BLaER1 (cell line): ENCODE measurements around the gene SLC28A1.

ENCODE experiments used
- H3K27ac ChIP-seq: shearing (Covaris generic); formaldehyde crosslinking; 2 replicates; pipeline ENCODE4 v1.8.1; 2022
- H3K27me3 ChIP-seq: shearing (Covaris generic); formaldehyde crosslinking; 2 replicates; pipeline ENCODE4 v1.8.1; 2022
- H3K36me3 ChIP-seq: shearing (Covaris generic); formaldehyde crosslinking; 2 replicates; pipeline ENCODE4 v1.8.1; 2022
- H3K4me1 ChIP-seq: shearing (Covaris generic); formaldehyde crosslinking; 2 replicates; pipeline ENCODE4 v1.8.1; 2022
- H3K4me2 ChIP-seq: shearing (Covaris generic); formaldehyde crosslinking; 2 replicates; pipeline ENCODE4 v1.8.1; 2022
- H3K4me3 ChIP-seq: shearing (Covaris generic); formaldehyde crosslinking; 2 replicates; pipeline ENCODE4 v1.8.1; 2022
- H3K9ac ChIP-seq: shearing (Covaris generic); formaldehyde crosslinking; 2 replicates; pipeline ENCODE4 v1.8.1; 2022
- H3K9me3 ChIP-seq: shearing (Covaris generic); formaldehyde crosslinking; 2 replicates; pipeline ENCODE4 v1.8.1; 2022
- H4K20me1 ChIP-seq: shearing (Covaris generic); formaldehyde crosslinking; 2 replicates; pipeline ENCODE4 v1.8.1; 2022
- Cebpa-rat ChIP-seq: shearing (Covaris generic); IDR thresholded peaks from 2 replicates; pipeline ENCODE4 v1.8.1; 2022

Gene SLC28A1

GRCh38 chr15:84891339-84891738 lies 6.9 kb downstream of the SLC28A1 start:
- TF ChIP-seq Cebpa-rat = no peak
- Histone ChIP-seq H4K20me1 (no peaks in the 10 kb centered on the region), H3K9ac (no peak overlapping the region), H3K4me2 (no peak overlapping the region), H3K27ac (no peak overlapping the region), H3K27me3 (no peaks in the 10 kb centered on the region), H3K36me3 (no peaks in the 10 kb centered on the region), H3K4me3 (no peak overlapping the region), H3K9me3 (peaks cover 6% of the 10 kb centered on the region; the same call in 1 of the 2 replicates), H3K4me1 (peaks cover 6% of the 10 kb centered on the region; the same call in 1 of the 2 replicates)

- Histone ChIP-seq H3K4me1 (peaks cover 6% of the 10 kb centered on the region; the same call in 1 of the 2 replicates), H3K9me3 (peaks cover 6% of the 10 kb centered on the region; the same call in 1 of the 2 replicates), H3K9ac (no peak overlapping the region), H3K36me3 (no peaks in the 10 kb centered on the region), H3K27ac (no peak overlapping the region), H3K4me3 (no peak overlapping the region), H3K4me2 (no peak overlapping the region), H4K20me1 (no peaks in the 10 kb centered on the region), H3K27me3 (no peaks in the 10 kb centered on the region)
- TF ChIP-seq Cebpa-rat = no peak
Measured at GRCh38 chr15:84892786-84893307, 8.4 kb downstream of the SLC28A1 start.

DNA sequence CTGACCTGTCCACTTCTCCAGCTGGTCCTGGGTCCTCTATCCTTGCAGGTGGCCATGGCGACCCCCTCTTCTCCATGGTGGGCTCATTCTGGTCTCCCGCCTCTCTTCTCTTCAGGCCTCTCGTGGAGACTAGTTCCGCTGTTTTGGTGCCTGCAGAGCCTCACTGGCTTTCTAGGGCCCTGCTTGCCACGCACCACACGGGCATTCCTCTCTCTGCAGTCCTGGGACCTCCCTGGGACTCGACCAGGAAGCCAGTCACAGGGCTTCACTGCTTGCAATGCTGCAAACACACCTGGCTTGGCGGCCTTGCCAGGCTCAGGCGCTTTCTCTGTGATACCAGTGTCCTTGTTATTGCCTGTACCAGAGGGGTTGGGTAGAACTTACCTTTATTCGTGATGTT lies 9.1 kb downstream of the SLC28A1 start:
- Histone ChIP-seq H3K36me3 (no peaks in the 10 kb centered on the region), H3K27me3 (no peaks in the 10 kb centered on the region), H3K4me3 (no peak overlapping the region), H3K9ac (no peak overlapping the region), H4K20me1 (no peaks in the 10 kb centered on the region), H3K27ac (no peak overlapping the region), H3K4me1 (peaks cover 13% of the 10 kb centered on the region), H3K9me3 (peaks cover 6% of the 10 kb centered on the region; the same call in 1 of the 2 replicates), H3K4me2 (no peak overlapping the region)
- no peak for TF ChIP-seq Cebpa-rat

GRCh38 chr15:84894736-84895425 lies 10.4 kb downstream of the SLC28A1 start:
- peaks cover 10% of the 10 kb centered on the region; the same call in 1 of the 2 replicates for H3K9me3 ChIP-seq
- H3K4me2 ChIP-seq = no peak overlapping the region
- no peaks in the 10 kb centered on the region for H3K36me3 ChIP-seq
- TF ChIP-seq Cebpa-rat = no peak
- no peaks in the 10 kb centered on the region for H4K20me1 ChIP-seq
- no peak overlapping the region for H3K4me3 ChIP-seq
- H3K9ac ChIP-seq = no peak overlapping the region
- H3K27me3 ChIP-seq = no peaks in the 10 kb centered on the region
- H3K4me1 ChIP-seq = peaks cover 15% of the 10 kb centered on the region
- no peak overlapping the region for H3K27ac ChIP-seq

- H3K4me3 ChIP-seq = no peak overlapping the region
- peaks cover 20% of the 10 kb centered on the region; the same call in 1 of the 2 replicates for H3K9me3 ChIP-seq
- H3K27ac ChIP-seq = no peak overlapping the region
- no peaks in the 10 kb centered on the region for H3K36me3 ChIP-seq
- peak overlapping the region; percentile 16; the same call in 1 of the 2 replicates for H3K4me2 ChIP-seq
- H4K20me1 ChIP-seq = no peaks in the 10 kb centered on the region
- no peak for TF ChIP-seq Cebpa-rat
- peaks cover 11% of the 10 kb centered on the region for H3K4me1 ChIP-seq
- H3K27me3 ChIP-seq = no peaks in the 10 kb centered on the region
- H3K9ac ChIP-seq = no peak overlapping the region
Measured at GRCh38 chr15:84898761-84899160, 14.3 kb downstream of the SLC28A1 start.

DNA sequence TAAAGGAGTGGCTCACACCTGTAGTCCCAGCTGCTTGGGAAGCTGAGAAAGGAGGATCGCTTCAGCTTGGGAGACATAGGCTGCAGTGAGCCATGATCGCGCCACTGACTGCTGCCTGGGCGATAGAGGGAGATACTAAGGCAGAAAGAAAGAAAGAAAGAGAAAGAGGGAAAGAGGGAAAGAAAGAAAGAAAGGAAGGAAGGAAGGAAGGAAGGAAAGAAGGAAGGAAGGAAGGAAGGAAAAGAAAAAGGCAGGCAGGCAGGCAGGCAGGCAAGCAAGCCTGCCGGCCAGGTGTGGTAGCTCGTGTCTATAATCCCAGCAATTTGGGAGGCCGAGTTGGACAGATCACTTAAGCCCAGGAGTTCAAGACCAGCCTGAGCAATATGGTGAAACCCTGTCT lies 15.3 kb downstream of the SLC28A1 start:
- Histone ChIP-seq H4K20me1 (no peaks in the 10 kb centered on the region), H3K27ac (no peak overlapping the region), H3K36me3 (no peaks in the 10 kb centered on the region), H3K9me3 (peaks cover 20% of the 10 kb centered on the region; the same call in 1 of the 2 replicates), H3K9ac (no peak overlapping the region), H3K4me1 (peaks cover 11% of the 10 kb centered on the region), H3K27me3 (no peaks in the 10 kb centered on the region), H3K4me3 (no peak overlapping the region), H3K4me2 (no peak overlapping the region)
- no peak for TF ChIP-seq Cebpa-rat

GRCh38 chr15:84901540-84901939 lies 17.1 kb downstream of the SLC28A1 start:
- no peak overlapping the region for H3K9ac ChIP-seq
- no peaks in the 10 kb centered on the region for H4K20me1 ChIP-seq
- H3K27me3 ChIP-seq = no peaks in the 10 kb centered on the region
- H3K36me3 ChIP-seq = no peaks in the 10 kb centered on the region
- H3K4me2 ChIP-seq = no peak overlapping the region
- H3K4me3 ChIP-seq = no peak overlapping the region
- peaks cover 20% of the 10 kb centered on the region; the same call in 1 of the 2 replicates for H3K9me3 ChIP-seq
- TF ChIP-seq Cebpa-rat = no peak
- H3K4me1 ChIP-seq = peaks cover 16% of the 10 kb centered on the region
- no peak overlapping the region for H3K27ac ChIP-seq

- Histone ChIP-seq H3K4me2 (no peak overlapping the region), H4K20me1 (no peaks in the 10 kb centered on the region), H3K9me3 (peaks cover 20% of the 10 kb centered on the region; the same call in 1 of the 2 replicates), H3K4me1 (peaks cover 20% of the 10 kb centered on the region), H3K27ac (no peak overlapping the region), H3K36me3 (no peaks in the 10 kb centered on the region), H3K9ac (no peak overlapping the region), H3K4me3 (no peak overlapping the region), H3K27me3 (no peaks in the 10 kb centered on the region)
- TF ChIP-seq Cebpa-rat = no peak
Measured at GRCh38 chr15:84903751-84904150, 19.3 kb downstream of the SLC28A1 start.

DNA sequence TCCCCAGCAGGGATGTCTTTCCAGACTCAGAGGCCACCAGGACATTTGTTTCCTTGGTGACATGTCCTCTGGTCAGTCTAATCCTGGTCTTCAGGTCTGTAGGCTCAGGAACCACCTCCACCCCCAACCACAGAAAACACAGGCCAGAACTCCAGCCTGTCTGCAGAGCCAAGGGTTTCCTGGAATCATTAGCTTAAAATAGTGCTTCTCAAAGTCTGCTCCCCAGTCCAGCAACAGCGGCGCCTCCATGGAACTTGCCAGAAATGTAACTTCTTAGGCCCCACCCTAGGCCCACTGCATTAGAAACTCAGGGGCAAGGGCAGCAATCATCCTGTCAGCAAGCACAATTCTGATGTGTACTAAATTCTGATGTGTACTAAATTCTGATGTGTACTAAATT lies 20.0 kb downstream of the SLC28A1 start:
- Histone ChIP-seq H3K4me3 (no peak overlapping the region), H3K27ac (no peak overlapping the region), H3K27me3 (no peaks in the 10 kb centered on the region), H3K4me1 (peaks cover 17% of the 10 kb centered on the region), H4K20me1 (no peaks in the 10 kb centered on the region), H3K36me3 (no peaks in the 10 kb centered on the region), H3K9me3 (peaks cover 19% of the 10 kb centered on the region; the same call in 1 of the 2 replicates), H3K9ac (no peak overlapping the region), H3K4me2 (no peak overlapping the region)
- no peak for TF ChIP-seq Cebpa-rat
